ENCODE measurements around the gene SLC35G6.

GRCh38 chr17:7466318-7466638 is 15.0 kb upstream of the SLC35G6 start:
- no peak for TF ChIP-seq CTCF (IDR thresholded peaks at IDR 0.05)
- no peak for TF ChIP-seq POLR2A (IDR thresholded peaks at IDR 0.05)
- no peak for TF ChIP-seq POLR2AphosphoS5 (IDR thresholded peaks at IDR 0.05)

Measured in prostate gland (tissue), 2 donors.